CD4-positive, alpha-beta T cell treated with Interleukin-15 for 4 hours (primary cell): ENCODE measurements around the gene CHST14.

Experiments
- DNase-seq: peaks from one replicate; pipeline ENCODE4 v3.0.0-alpha.2; 2020; ENCODE audit warnings: low spot score

CHST14 gene

GRCh38 chr15:40463886-40464545 is 6.8 kb upstream of the CHST14 start:
- DNase-seq, result no peak

GRCh38 chr15:40464595-40465185 is 6.1 kb upstream of the CHST14 start:
- no peak for DNase-seq

- no peak for DNase-seq
Observed at GRCh38 chr15:40465939-40466338, 4.8 kb upstream of the CHST14 start.

- DNase-seq, result no peak
Observed at GRCh38 chr15:40466426-40467260, 4.1 kb upstream of the CHST14 start.

GRCh38 chr15:40467261-40467615 is 3.5 kb upstream of the CHST14 start:
- DNase-seq, result no peak

GRCh38 chr15:40468898-40469331 is 1.9 kb upstream of the CHST14 start:
- no peak for DNase-seq

GRCh38 chr15:40469776-40470390 is 901 bp upstream of the CHST14 start:
- DNase-seq, result no peak

GRCh38 chr15:40471105-40471807 is 472 bp downstream of the CHST14 start:
- no peak for DNase-seq

GRCh38 chr15:40471808-40472150 is 995 bp downstream of the CHST14 start:
- DNase-seq, result peak; percentile 5

GRCh38 chr15:40472171-40472727 is 1.5 kb downstream of the CHST14 start:
- no peak for DNase-seq

GRCh38 chr15:40474581-40474980 is 3.8 kb downstream of the CHST14 start:
- no peak for DNase-seq

GRCh38 chr15:40477642-40478327 is 7.0 kb downstream of the CHST14 start:
- no peak for DNase-seq

- DNase-seq, result no peak
Observed at GRCh38 chr15:40479024-40479423, 8.2 kb downstream of the CHST14 start.

GRCh38 chr15:40481341-40482074 is 10.7 kb downstream of the CHST14 start:
- no peak for DNase-seq

- DNase-seq, result no peak
Observed at GRCh38 chr15:40483919-40484318, 13.1 kb downstream of the CHST14 start.

GRCh38 chr15:40486066-40486770 is 15.4 kb downstream of the CHST14 start:
- DNase-seq, result no peak

GRCh38 chr15:40487816-40488682 is 17.3 kb downstream of the CHST14 start:
- no peak for DNase-seq

- no peak for DNase-seq
Observed at GRCh38 chr15:40489274-40490175, 18.7 kb downstream of the CHST14 start.
